HEK293T (cell line): ENCODE data around the gene PAM16.
"Not testable (repeated sequence)": the region's sequence is repeated elsewhere in the genome, so short reads cannot be mapped to it uniquely, and the experiment has no call there.

Source experiments
- CTCF ChIA-PET: fragments of 350-600 bp; formaldehyde crosslinking; extraction: SDS; loops from one replicate; lab custom pipeline; 2021; ENCODE audit warnings: antibody characterized with exemption, inconsistent platforms; lab: Yijun Ruan, JAX
- POLR2A ChIA-PET: fragments of 350-600 bp; formaldehyde crosslinking; extraction: SDS; loops from one replicate; lab custom pipeline; 2020; ENCODE audit warnings: antibody characterized with exemption, inconsistent platforms; lab: Yijun Ruan, JAX
- DNase-seq: peaks from one replicate; pipeline ENCODE4 v3.0.0; 2012; ENCODE audit warnings: mixed read lengths; ENCODE audit errors: extremely low spot score
- ARNT ChIP-seq: fragments of 450-650 bp; IDR thresholded peaks from 2 replicates; pipeline ENCODE4 v1.6.1; 2017; ENCODE audit warnings: mild to moderate bottlenecking
- BHLHE40 ChIP-seq: fragments of 450-650 bp; IDR thresholded peaks from 2 replicates; pipeline ENCODE4 v1.6.1; 2016; ENCODE audit warnings: mild to moderate bottlenecking, moderate library complexity, borderline replicate concordance
- CTBP1 ChIP-seq: fragments of 450-650 bp; IDR thresholded peaks from 2 replicates; pipeline ENCODE4 v1.6.1; 2016; ENCODE audit warnings: borderline replicate concordance
- ELF4 ChIP-seq: fragments of 450-650 bp; IDR thresholded peaks from 2 replicates; pipeline ENCODE4 v1.6.1; 2017; ENCODE audit warnings: antibody characterized with exemption
- FOXA1 ChIP-seq: fragments of 450-650 bp; IDR thresholded peaks from 2 replicates; pipeline ENCODE4 v1.6.1; 2016; ENCODE audit warnings: mild to moderate bottlenecking
- FOXK2 ChIP-seq: fragments of 450-650 bp; IDR thresholded peaks from 2 replicates; pipeline ENCODE4 v1.6.1; 2016; ENCODE audit warnings: mild to moderate bottlenecking
- FOXM1 ChIP-seq: fragments of 450-650 bp; IDR thresholded peaks from 2 replicates; pipeline ENCODE4 v1.6.1; 2017; ENCODE audit warnings: mild to moderate bottlenecking, borderline replicate concordance
- HDGF ChIP-seq: fragments of 450-650 bp; IDR thresholded peaks from 2 replicates; pipeline ENCODE4 v1.6.1; 2017; ENCODE audit warnings: antibody characterized with exemption, borderline replicate concordance
- L3MBTL2 ChIP-seq: fragments of 450-650 bp; conservative IDR thresholded peaks from 2 replicates; pipeline ENCODE4 v1.6.1; 2016; ENCODE audit warnings: mild to moderate bottlenecking
- LEF1 ChIP-seq: fragments of 450-650 bp; IDR thresholded peaks from 2 replicates; pipeline ENCODE4 v1.6.1; 2017; ENCODE audit warnings: mild to moderate bottlenecking, borderline replicate concordance
- NFRKB ChIP-seq: fragments of 450-650 bp; IDR thresholded peaks from 2 replicates; pipeline ENCODE4 v1.6.1; 2016; ENCODE audit warnings: mild to moderate bottlenecking, moderate library complexity
- SP1 ChIP-seq: fragments of 450-650 bp; IDR thresholded peaks from 2 replicates; pipeline ENCODE4 v1.6.1; 2017
- SUZ12 ChIP-seq: fragments of 450-650 bp; IDR thresholded peaks from 2 replicates; pipeline ENCODE4 v1.6.1; 2016; ENCODE audit warnings: mild to moderate bottlenecking
- TARDBP ChIP-seq: fragments of 450-650 bp; IDR thresholded peaks from 2 replicates; pipeline ENCODE4 v1.6.1; 2016
- ZNF384 ChIP-seq: fragments of 450-650 bp; IDR thresholded peaks from 2 replicates; pipeline ENCODE4 v1.6.1; 2016
- TF ChIP-seq, protein P1 (sequence below): fragments of 450-650 bp; IDR thresholded peaks from 2 replicates; pipeline ENCODE4 v1.6.1; 2016

The PAM16 gene

DNA sequence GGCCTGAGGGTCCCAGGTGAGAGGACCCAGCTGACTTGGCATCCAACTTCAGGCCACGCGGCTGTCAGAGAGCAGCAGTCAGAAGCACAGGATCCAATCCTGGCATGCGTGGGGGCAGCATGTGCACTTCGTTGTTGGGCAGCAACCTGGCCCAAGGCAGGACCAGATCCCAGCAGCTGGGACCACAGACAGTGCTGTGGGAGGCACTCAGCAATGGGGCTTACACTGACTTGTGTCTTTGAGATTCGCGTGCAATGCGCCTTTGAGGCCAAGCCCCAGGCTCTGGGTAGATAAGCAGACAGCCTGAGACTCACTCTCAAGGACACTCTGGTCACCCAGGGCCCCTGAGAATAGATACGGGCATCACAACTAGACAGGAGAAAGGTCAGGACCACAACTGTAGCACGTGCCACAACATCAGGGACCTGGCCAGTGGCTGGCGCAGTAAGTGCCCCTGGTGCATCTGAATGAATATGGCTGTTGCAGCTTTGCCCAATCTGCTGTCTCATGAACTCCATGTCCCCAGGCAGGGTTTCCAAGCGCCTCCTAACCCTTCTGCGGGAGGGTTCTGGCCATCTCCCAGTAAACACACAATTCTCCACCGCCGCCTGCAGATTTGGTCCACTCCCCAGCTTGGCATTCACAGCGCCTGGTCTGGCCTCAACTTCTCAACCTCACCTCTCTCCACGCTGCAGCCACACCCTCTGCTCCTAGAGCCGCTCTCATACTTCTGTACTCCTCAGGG is 3.2 kb downstream of the PAM16 start:
- DNase-seq = no peak
- ChIA-PET CTCF (interaction anchor here (0.6 to 0.8 kb wide), 2 partner anchors 10 to 90 kb away, joined by 3 to 4 read pairs; no protein-coding TSS in a partner anchor), POLR2A (no interaction called here)
- TF ChIP-seq SUZ12 = no peak
- TF ChIP-seq NFRKB = no peak
- no peak for TF ChIP-seq TARDBP
- TF ChIP-seq BHLHE40 = no peak
- TF ChIP-seq ZNF384 = no peak
- TF ChIP-seq, protein P1, sequence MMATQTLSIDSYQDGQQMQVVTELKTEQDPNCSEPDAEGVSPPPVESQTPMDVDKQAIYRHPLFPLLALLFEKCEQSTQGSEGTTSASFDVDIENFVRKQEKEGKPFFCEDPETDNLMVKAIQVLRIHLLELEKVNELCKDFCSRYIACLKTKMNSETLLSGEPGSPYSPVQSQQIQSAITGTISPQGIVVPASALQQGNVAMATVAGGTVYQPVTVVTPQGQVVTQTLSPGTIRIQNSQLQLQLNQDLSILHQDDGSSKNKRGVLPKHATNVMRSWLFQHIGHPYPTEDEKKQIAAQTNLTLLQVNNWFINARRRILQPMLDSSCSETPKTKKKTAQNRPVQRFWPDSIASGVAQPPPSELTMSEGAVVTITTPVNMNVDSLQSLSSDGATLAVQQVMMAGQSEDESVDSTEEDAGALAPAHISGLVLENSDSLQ = no peak
- TF ChIP-seq CTBP1 = no peak
- no peak for TF ChIP-seq SP1
- TF ChIP-seq LEF1 = no peak
- TF ChIP-seq L3MBTL2 = no peak
- TF ChIP-seq ARNT = no peak
- no peak for TF ChIP-seq FOXM1
- no peak for TF ChIP-seq ELF4
- no peak for TF ChIP-seq FOXA1
- TF ChIP-seq FOXK2 = no peak
- TF ChIP-seq HDGF = no peak

DNA sequence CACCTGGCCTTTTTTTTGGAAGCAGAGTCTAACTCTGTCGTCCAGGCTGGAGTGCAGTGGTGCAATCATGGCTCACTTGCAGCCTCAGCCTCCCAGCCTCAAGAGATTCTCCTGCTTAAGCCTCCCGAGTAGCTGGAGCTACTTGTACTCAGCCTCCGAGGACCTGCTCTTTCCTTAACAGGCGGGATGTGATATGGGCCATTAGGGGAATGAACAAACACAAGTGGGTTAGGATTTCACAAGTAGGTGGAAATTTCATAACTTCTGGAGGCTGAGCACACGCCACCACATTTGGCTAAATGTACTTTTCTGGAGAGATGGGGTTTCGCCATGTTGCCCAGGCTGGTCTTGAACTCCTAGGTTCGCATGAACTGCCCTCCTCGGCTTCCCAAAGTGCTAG is 4.1 kb downstream of the PAM16 start:
- TF ChIP-seq SP1 (no peak), FOXM1 (no peak), NFRKB (no peak), FOXK2 (no peak), SUZ12 (no peak), ELF4 (no peak), ZNF384 (no peak), FOXA1 (no peak), HDGF (no peak), CTBP1 (no peak)
- TF ChIP-seq, protein P1 = no peak
- ChIA-PET POLR2A (no interaction called here), CTCF (interaction anchor here (0.5 to 0.6 kb wide), 2 partner anchors 62 to 89 kb away, joined by 3 to 4 read pairs; no protein-coding TSS in a partner anchor)
- no peak for DNase-seq

DNA sequence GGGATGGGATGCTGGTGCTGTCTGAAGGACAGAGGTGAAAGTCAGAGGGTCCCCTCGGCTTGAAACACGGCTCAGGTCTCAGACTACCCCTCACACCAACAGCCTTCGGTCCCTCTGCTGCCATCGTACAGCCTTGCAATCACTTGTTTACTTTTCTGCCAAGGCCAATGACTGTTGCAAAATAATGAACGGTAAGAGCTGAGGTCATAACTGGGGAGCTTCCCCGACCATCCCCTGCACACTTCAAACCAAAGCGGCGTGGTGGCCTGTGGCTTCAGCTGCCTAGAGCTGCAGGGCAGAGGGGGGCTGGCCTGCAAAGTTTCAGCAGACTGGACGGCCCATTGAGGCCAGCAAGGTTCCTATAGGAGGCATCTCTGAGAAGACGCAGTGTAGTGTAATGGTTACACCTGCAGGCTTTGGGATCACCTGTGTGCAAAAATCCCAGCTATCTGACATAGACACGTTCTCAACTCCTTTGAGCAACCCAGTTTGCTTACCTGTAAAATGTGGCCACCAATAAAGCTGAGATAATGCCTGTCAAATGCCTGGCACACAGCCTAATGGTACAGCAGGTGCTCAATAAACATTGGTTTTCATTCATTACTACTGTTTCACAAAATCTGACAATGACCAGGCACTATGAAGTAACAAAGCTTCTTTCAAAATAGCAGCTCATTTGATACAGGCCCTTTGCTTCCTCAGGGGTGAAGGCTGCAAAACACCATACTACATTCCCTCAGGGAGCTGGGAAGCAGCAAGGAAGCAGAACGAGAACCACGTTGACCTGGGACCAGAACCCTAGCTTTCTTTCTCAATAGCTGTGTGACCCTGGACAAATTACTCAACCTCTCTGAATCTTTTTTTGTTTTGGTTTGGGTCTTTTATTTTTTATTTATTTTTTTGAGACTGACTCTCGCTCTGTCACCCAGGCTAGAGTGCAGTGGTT is 5.0 kb downstream of the PAM16 start:
- POLR2A ChIA-PET = interaction anchor here (0.9 kb wide), 1 partner anchor 230 kb away, joined by 3 read pairs; the partner anchor contains the start of gene ADCY9
- DNase-seq = no peak
- TF ChIP-seq HDGF = no peak
- no peak for TF ChIP-seq ELF4
- no peak for TF ChIP-seq FOXM1
- no peak for TF ChIP-seq LEF1
- TF ChIP-seq ARNT = no peak
- no peak for TF ChIP-seq FOXK2
- TF ChIP-seq BHLHE40 = no peak
- no peak for TF ChIP-seq SUZ12
- CTCF ChIA-PET = interaction anchor here (0.5 kb wide), 1 partner anchor 63 kb away, joined by 3 read pairs; no protein-coding TSS in a partner anchor

DNA sequence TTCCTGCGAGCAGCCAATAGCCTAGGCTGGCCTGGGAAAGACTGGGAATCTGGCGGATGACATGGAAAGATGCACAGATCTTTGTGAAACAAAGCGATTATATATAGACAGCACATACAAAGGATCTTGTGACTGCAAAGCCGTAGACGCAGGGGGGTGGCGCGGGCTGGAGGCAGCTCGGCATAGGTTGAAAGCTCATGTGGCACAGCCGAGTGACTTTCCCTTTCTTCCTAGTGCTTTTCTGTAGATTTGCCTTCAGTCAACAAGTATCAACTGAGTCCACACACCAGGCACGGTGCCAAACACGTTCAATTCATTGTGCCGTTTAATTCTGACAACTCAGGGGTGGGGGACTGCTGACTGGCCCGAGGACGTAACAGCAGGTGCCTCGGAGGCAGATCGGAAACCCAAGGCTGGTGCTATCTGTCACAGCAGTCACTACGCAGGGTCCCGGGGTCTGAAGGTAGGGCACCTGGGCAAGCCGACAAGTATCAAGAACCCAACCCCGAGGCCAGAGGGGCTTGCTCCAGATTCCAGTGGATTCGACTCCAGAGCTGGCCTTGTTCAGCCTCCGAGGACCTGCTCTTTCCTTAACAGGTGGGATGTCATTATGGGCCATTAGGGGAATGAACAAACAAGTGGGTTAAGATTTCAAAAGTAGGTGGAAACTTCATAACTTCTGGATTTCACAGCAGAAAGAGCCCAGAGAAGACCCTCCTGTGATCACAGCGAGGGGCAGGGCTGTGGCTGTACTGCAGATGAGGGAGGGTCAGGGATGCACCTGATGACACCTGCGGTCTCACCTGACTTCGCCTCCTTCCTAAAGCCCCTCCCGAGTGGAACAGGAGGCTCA is 5.9 kb downstream of the PAM16 start:
- DNase-seq = no peak
- TF ChIP-seq BHLHE40 (no peak), NFRKB (no peak), SP1 (no peak), FOXA1 (no peak), FOXM1 (no peak), HDGF (no peak), ARNT (no peak), LEF1 (no peak), L3MBTL2 (no peak), FOXK2 (no peak)
- POLR2A ChIA-PET = no interaction called here
- CTCF ChIA-PET = no interaction called here

DNA sequence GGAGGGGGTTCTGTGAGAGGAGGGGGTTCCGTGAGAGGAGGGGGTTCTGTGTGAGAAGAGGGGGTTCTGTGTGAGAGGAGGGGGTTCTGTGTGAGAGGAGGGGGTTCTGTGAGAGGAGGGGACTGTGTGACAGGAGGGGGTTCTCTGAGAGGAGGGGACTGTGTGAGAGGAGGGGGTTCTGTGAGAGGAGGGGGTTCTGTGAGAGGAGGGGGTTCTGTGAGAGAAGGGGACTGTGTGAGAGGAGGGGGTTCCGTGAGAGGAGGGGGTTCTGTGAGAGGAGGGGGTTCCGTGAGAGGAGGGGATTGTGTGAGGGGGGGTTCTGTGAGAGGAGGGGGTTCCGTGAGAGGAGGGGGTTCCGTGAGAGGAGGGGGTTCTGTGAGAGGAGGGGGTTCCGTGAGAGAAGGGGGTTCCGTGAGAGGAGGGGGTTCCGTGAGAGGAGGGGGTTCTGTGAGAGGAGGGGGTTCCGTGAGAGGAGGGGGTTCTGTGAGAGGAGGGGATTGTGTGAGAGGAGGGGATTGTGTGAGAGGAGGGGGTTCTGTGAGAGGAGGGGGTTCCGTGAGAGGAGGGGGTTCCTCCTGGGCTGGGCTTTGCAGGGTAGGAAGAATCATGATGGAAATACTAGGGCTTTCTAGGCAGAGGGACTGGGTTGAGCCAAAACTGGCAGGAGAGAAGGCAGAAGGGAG is 6.7 kb downstream of the PAM16 start:
- POLR2A ChIA-PET, CTCF ChIA-PET, DNase-seq: not testable (repeated sequence)
